ENCODE results near the gene SNX13.

Gene SNX13

GRCh38 chr7:17792075-17792936, 148.0 kb downstream of the SNX13 start:
- intact Hi-C loops (cut with DNase I) = no loop called here
- no peak for DNase-seq

GRCh38 chr7:17787257-17787656, 153.0 kb downstream of the SNX13 start:
- intact Hi-C loops (cut with DNase I) = no loop called here
- DNase-seq = peak in 1 of 10 donors; percentile 16

- no peak for DNase-seq
- intact Hi-C loops (cut with DNase I) = no loop called here
Observed at GRCh38 chr7:17786314-17786852, 153.9 kb downstream of the SNX13 start.

GRCh38 chr7:17782216-17782549, 158.1 kb downstream of the SNX13 start:
- no peak for DNase-seq
- intact Hi-C loops (cut with DNase I) = no loop called here

- no peak for DNase-seq
- intact Hi-C loops (cut with DNase I) = no loop called here
Observed at GRCh38 chr7:17781491-17782215, 158.6 kb downstream of the SNX13 start.

- intact Hi-C loops (cut with DNase I) = loop anchor here (10.0 kb wide), 1 partner anchor 565 kb away; no protein-coding TSS in a partner anchor
Observed at GRCh38 chr7:17779381-17779780, 160.9 kb downstream of the SNX13 start.

GRCh38 chr7:17774716-17775288, 165.5 kb downstream of the SNX13 start:
- DNase-seq = no peak
- intact Hi-C loops (cut with DNase I) = loop anchor here (10.0 kb wide), 1 partner anchor 570 kb away; no protein-coding TSS in a partner anchor

More at GRCh38 chr7:17779381-17779780, 160.9 kb downstream of the SNX13 start:
- no peak for DNase-seq

GRCh38 chr7:17774248-17774647, 166.0 kb downstream of the SNX13 start:
- intact Hi-C loops (cut with DNase I) = loop anchor here (10.0 kb wide), 1 partner anchor 571 kb away; no protein-coding TSS in a partner anchor
- DNase-seq = no peak

- intact Hi-C loops (cut with DNase I) = loop anchor here (10.0 kb wide), 1 partner anchor 572 kb away; no protein-coding TSS in a partner anchor
- no peak for DNase-seq
Observed at GRCh38 chr7:17773289-17773626, 167.0 kb downstream of the SNX13 start.

- DNase-seq = no peak
- intact Hi-C loops (cut with DNase I) = loop anchor here (10.0 kb wide), 1 partner anchor 572 kb away; no protein-coding TSS in a partner anchor
Observed at GRCh38 chr7:17772581-17773288, 167.6 kb downstream of the SNX13 start.

- DNase-seq = no peak
- intact Hi-C loops (cut with DNase I) = loop anchor here (10.0 kb wide), 1 partner anchor 573 kb away; no protein-coding TSS in a partner anchor
Observed at GRCh38 chr7:17771901-17772408, 168.3 kb downstream of the SNX13 start.

- intact Hi-C loops (cut with DNase I) = loop anchor here (10.0 kb wide), 1 partner anchor 574 kb away; no protein-coding TSS in a partner anchor
- no peak for DNase-seq
Observed at GRCh38 chr7:17770710-17771375, 169.5 kb downstream of the SNX13 start.

- intact Hi-C loops (cut with DNase I) = loop anchor here (10.0 kb wide), 1 partner anchor 575 kb away; no protein-coding TSS in a partner anchor
- DNase-seq = peak in 6 of 10 donors; percentile 31 to 83 (median 52)
Observed at GRCh38 chr7:17769918-17770317, 170.4 kb downstream of the SNX13 start.

GRCh38 chr7:17758008-17758407, 182.3 kb downstream of the SNX13 start:
- intact Hi-C loops (cut with DNase I) = no loop called here
- DNase-seq = no peak

GRCh38 chr7:17746020-17746530, 194.2 kb downstream of the SNX13 start:
- intact Hi-C loops (cut with DNase I) = no loop called here
- no peak for DNase-seq

GRCh38 chr7:17745610-17746009, 194.7 kb downstream of the SNX13 start:
- intact Hi-C loops (cut with DNase I) = no loop called here
- DNase-seq = no peak

GRCh38 chr7:17743316-17743715, 197.0 kb downstream of the SNX13 start:
- intact Hi-C loops (cut with DNase I) = no loop called here
- DNase-seq = no peak

GRCh38 chr7:17741426-17741825, 198.9 kb downstream of the SNX13 start:
- no peak for DNase-seq
- intact Hi-C loops (cut with DNase I) = no loop called here

All from posterior cingulate gyrus (tissue), 11 donors.